Ascending aorta (tissue), 2 donors: Measurements from ENCODE around the gene XIRP2. TPM values are rescaled to one million over a fixed set of nuclear protein-coding genes. Genes with fewer than 3 reads are reported as not detected.

Experiments used
- DNase-seq, 2 donors: peaks; one replicate each; pipeline ENCODE4 v3.0.0-alpha.2; 2019; ENCODE audit warnings: low spot score in 2 of 2
- H3K27ac ChIP-seq, 2 donors: fragments of 200-600 bp; sonication (generic); one replicate each; pipeline ENCODE4 v1.5.1; 2016 to 2017; ENCODE audit warnings: mild to moderate bottlenecking in 1 of 2
- H3K27me3 ChIP-seq: fragments of 200-600 bp; sonication (generic); one replicate; pipeline ENCODE4 v1.5.1; 2017
- H3K36me3 ChIP-seq, 2 donors: fragments of 200-600 bp; sonication (generic); one replicate each; pipeline ENCODE4 v1.5.1; 2016
- H3K4me1 ChIP-seq, 2 donors: fragments of 200-600 bp; sonication (generic); one replicate each; pipeline ENCODE4 v1.5.1; 2016 to 2017; ENCODE audit warnings: mild to moderate bottlenecking in 1 of 2
- H3K4me3 ChIP-seq, 2 donors: fragments of 200-600 bp; sonication (generic); one replicate each; pipeline ENCODE4 v1.5.1; 2016 to 2017; ENCODE audit warnings: mild to moderate bottlenecking in 1 of 2
- H3K9me3 ChIP-seq, 2 donors: fragments of 200-600 bp; sonication (generic); one replicate each; pipeline ENCODE4 v1.5.1; 2016
- intact Hi-C: fragments of 100-400 bp; cut with DNase I; formaldehyde crosslinking; loops from one replicate; pipeline ENCODE4 v1.15.1; 2023
- total RNA-seq: library from RNA; depleted of rRNA; stranded (reverse); fragments of >200 nt; gene quantifications from one replicate; pipeline ENCODE4 v1.1.0, GENCODE V29; 2016
- TF ChIP-seq, protein P1 (sequence below), 3 experiments: fragments of 200-600 bp in 2 of 3; fragments of 450-650 bp in 1 of 3; sonication (generic) in 2 of 3; IDR thresholded peaks; one replicate each; pipeline ENCODE4 v1.5.1; 2016 to 2019; ENCODE audit warnings: antibody characterized with exemption in 3 of 3, mild to moderate bottlenecking in 1 of 3, moderate library complexity in 1 of 3

Gene XIRP2
- total RNA-seq, 1 donor from 2014 or later = 1.2 TPM

DNA sequence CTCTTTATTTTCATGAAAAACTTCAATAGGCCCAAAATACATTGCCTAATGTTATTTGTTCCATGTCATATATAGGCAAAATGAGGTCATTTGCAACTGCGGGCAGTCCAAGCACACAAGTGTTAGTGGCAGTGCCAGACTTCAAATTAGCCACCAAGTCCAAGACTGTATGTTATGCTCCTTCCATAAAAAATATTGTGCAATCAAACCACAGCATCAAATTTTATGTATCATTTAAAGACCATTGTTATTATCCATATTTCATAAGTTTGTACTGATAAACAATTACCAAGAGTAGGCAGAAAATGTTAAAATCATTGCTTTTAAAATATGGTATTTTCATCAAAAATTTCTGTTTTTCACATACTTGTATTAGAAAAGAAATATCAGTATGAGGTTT lies 54.1 kb downstream of the XIRP2 start:
- TF ChIP-seq, protein P1, sequence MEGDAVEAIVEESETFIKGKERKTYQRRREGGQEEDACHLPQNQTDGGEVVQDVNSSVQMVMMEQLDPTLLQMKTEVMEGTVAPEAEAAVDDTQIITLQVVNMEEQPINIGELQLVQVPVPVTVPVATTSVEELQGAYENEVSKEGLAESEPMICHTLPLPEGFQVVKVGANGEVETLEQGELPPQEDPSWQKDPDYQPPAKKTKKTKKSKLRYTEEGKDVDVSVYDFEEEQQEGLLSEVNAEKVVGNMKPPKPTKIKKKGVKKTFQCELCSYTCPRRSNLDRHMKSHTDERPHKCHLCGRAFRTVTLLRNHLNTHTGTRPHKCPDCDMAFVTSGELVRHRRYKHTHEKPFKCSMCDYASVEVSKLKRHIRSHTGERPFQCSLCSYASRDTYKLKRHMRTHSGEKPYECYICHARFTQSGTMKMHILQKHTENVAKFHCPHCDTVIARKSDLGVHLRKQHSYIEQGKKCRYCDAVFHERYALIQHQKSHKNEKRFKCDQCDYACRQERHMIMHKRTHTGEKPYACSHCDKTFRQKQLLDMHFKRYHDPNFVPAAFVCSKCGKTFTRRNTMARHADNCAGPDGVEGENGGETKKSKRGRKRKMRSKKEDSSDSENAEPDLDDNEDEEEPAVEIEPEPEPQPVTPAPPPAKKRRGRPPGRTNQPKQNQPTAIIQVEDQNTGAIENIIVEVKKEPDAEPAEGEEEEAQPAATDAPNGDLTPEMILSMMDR (IDR thresholded peaks at IDR 0.05) = no peak
- Histone ChIP-seq H3K27me3 (no peaks in the 10 kb centered on the region), H3K9me3 (no peaks in the 10 kb centered on the region), H3K27ac (no peak overlapping the region), H3K36me3 (no peaks in the 10 kb centered on the region), H3K4me3 (no peak overlapping the region), H3K4me1 (no peaks in the 10 kb centered on the region)
- intact Hi-C loops = no loop called here
- DNase-seq = no peak

DNA sequence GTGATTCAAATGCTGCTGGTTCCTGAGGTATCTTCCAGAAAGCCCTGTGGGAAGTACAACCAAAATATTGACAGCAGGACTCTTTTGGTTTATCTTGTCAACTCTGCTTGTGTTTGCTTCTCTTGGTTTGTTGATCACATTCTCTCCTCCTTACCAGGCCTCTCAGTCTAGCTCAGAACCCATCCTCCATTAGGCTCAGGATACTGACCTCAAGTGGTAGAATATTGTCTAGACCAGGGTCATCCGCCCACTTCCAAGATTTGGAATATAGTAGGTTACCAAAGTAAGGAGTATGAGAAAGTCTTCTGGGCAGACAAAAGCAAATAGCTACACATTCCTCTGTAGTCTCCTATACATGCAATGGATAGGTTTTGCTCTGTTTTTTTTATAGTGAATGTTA lies 56.6 kb downstream of the XIRP2 start:
- Histone ChIP-seq H3K27ac (no peak overlapping the region), H3K9me3 (no peaks in the 10 kb centered on the region), H3K36me3 (no peaks in the 10 kb centered on the region), H3K27me3 (no peaks in the 10 kb centered on the region), H3K4me3 (no peak overlapping the region), H3K4me1 (no peaks in the 10 kb centered on the region)
- DNase-seq = no peak
- TF ChIP-seq, protein P1 (IDR thresholded peaks at IDR 0.05) = no peak
- intact Hi-C loops = no loop called here

DNA sequence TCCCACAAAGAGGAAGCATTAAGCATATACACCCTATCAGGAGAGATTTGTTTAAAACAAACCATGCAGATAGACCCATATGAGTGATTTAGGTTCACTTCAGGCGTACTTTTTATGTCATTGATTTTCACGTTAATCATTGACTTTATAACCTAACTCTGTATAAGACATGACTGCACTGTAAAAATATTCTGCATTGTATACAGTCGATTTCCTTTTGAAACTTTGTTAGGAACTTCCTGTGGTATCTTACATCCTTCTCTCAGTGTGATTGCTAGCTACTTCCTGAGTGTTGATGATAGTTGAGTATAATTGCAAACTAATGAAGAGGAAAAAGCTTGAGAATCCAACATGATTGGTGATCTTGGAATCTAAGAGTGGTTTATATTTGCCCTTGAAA lies 69.4 kb downstream of the XIRP2 start:
- H3K27me3 ChIP-seq = no peaks in the 10 kb centered on the region
- TF ChIP-seq, protein P1 (IDR thresholded peaks at IDR 0.05) = no peak
- H3K4me1 ChIP-seq = no peaks in the 10 kb centered on the region

DNA sequence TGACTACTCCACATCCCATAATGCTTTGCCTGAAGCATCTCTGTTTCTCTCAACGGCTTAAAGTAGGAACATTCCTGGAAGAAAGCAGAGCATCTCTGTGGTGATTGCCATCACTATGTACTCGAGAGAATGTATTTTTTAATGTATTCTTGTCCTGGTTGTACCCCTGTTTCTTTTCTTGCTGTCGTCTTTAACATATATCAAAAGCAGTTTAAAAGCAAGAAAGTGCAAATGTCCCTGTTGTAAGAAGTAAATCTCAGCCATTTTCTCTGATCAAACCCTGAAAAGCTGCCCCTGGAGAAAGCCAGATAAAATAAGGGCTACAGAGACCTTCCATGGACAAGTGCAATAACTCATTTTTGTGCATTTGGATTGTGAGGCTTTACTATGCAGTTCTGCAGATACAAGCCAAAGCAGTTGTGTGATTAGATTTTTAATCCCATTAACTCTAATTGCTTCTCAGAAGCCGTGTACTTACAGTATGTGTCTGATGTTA lies 70.8 kb downstream of the XIRP2 start:
- Histone ChIP-seq H3K27me3 (no peaks in the 10 kb centered on the region), H3K4me3 (no peak overlapping the region), H3K9me3 (no peaks in the 10 kb centered on the region), H3K4me1 (no peaks in the 10 kb centered on the region), H3K36me3 (no peaks in the 10 kb centered on the region), H3K27ac (no peak overlapping the region)
- intact Hi-C loops = no loop called here
- TF ChIP-seq, protein P1 (IDR thresholded peaks at IDR 0.05) = no peak
- no peak for DNase-seq

More for the DNA sequence above, 69.4 kb downstream of the XIRP2 start:
- Histone ChIP-seq H3K27ac (no peak overlapping the region), H3K4me3 (no peak overlapping the region), H3K9me3 (no peaks in the 10 kb centered on the region), H3K36me3 (no peaks in the 10 kb centered on the region)
- DNase-seq = no peak
- intact Hi-C loops = no loop called here

DNA sequence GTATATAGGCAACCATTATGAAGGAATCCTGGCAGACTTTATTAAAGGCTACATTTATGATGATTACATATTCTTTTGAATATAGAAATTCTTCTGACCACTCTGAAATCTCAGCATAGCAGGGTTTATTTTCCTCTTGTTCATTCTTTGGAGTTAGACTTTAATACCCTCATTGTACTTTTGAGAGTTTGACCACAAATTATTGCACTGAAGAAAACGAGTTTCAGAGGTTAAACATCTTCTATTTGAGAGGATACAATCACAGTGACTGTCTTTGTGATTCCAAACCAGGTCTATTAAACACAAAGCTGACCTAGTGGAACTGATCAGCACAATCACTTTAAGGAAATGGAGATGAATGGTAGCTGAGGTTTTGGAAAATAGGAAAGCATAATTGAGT lies 71.3 kb downstream of the XIRP2 start:
- intact Hi-C loops = no loop called here
- Histone ChIP-seq H3K27me3 (no peaks in the 10 kb centered on the region), H3K4me1 (no peaks in the 10 kb centered on the region), H3K27ac (no peak overlapping the region), H3K36me3 (no peaks in the 10 kb centered on the region), H3K4me3 (no peak overlapping the region), H3K9me3 (no peaks in the 10 kb centered on the region)
- TF ChIP-seq, protein P1 (IDR thresholded peaks at IDR 0.05) = no peak
- DNase-seq = no peak

DNA sequence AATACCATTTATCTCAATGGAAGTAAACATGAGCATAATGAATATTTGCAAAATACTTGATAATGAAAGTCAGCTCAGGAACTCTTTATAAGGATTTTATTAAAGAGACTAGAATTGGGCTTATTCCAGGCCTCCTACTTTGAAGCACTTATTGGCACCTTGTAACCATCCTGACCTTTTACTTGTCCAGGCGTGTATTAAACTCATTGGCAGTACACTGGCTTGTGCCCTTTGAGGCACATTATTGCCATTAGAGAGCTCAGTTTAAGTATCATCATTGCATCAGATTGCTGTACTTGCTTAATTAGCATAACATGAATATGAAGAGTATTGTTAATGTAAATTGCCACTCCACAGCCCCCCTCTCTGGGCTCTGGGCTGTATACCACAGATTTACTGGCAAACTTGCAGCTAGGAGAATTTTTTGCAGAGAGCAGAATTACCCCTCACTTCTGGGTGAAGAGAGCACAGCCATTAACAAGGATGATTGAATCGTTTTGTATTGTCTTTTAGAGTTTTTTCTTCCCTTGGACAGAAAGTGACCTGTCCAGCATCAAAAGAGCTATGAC lies 72.5 kb downstream of the XIRP2 start:
- no peaks in the 10 kb centered on the region for H3K9me3 ChIP-seq
- intact Hi-C loops = no loop called here
- H3K36me3 ChIP-seq = no peaks in the 10 kb centered on the region
- H3K4me1 ChIP-seq = no peaks in the 10 kb centered on the region
- H3K27ac ChIP-seq = no peak overlapping the region
- H3K27me3 ChIP-seq = no peaks in the 10 kb centered on the region
- no peak overlapping the region for H3K4me3 ChIP-seq
- TF ChIP-seq, protein P1 (IDR thresholded peaks at IDR 0.05) = no peak
- no peak for DNase-seq
